ENCODE data around the gene LYG2.
"Not testable (repeated sequence)": the region's sequence is repeated elsewhere in the genome, so short reads cannot be mapped to it uniquely, and the experiment has no call there.

Gene LYG2

GRCh38 chr2:99255491-99256318 is at the start of gene LYG2:
Gene LYG2, minus strand, starts transcription at chr2:99255666. Its CDS starts 1,406 bp downstream, at chr2:99254260.
- in situ Hi-C loops (cut with MboI; ENCODE audit: low sequenced_read_pairs), result no loop called here

DNA sequence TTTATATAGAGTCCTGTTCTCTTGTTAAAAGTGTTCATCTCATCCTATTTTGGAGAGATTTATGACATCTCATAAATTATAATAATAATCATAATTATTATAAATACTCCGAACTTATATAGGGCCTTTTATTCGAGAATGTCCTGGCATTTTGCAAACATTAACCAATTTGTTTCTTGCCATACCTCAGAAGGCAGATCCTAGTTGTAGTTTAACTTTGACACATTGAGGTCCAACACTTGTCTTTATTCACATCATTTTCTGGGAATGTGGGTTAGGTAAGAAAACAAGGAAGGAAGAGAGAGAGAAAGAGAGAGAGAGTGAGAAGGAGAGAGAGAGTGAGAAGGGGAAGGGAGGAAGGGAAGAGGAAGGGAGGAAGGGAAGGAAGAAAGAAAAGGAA is 45.6 kb upstream of the LYG2 start, which contains the start of gene LYG1:
TSS of gene LYG1 (minus strand) at position 101 of the 400 bp plus-strand sequence. CDS start 5,527 bp downstream, outside the sequence.
- in situ Hi-C loops (cut with MboI; ENCODE audit: low sequenced_read_pairs), result not testable (repeated sequence)

GRCh38 chr2:99299580-99299979 is 44.1 kb upstream of the LYG2 start:
- in situ Hi-C loops (cut with MboI; ENCODE audit: low sequenced_read_pairs), result no loop called here

- in situ Hi-C loops (cut with MboI; ENCODE audit: low sequenced_read_pairs), result no loop called here
Observed at GRCh38 chr2:99297994-99298393, 42.5 kb upstream of the LYG2 start.

DNA sequence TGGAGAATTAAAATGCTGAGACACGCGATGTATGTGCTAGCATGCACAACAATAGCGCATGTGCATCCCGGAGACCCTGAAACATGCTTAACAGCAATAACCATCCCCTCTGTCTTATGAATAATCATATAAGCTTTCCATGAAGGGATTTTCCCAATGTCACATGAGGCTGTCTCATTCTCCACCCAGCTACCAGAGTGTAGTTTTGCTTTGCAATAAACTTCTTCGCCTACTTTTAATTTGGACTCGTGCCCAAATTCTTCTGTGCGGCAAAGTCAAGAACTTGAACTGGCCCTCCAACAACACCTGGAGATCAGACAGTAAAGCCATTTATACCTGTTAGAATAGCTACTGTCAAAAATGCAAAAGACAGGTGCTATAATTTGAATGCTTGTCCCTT is 30.1 kb upstream of the LYG2 start:
- in situ Hi-C loops (cut with MboI; ENCODE audit: low sequenced_read_pairs), result no loop called here

- in situ Hi-C loops (cut with MboI; ENCODE audit: low sequenced_read_pairs), result no loop called here
Observed at GRCh38 chr2:99279969-99280695, 24.7 kb upstream of the LYG2 start.

DNA sequence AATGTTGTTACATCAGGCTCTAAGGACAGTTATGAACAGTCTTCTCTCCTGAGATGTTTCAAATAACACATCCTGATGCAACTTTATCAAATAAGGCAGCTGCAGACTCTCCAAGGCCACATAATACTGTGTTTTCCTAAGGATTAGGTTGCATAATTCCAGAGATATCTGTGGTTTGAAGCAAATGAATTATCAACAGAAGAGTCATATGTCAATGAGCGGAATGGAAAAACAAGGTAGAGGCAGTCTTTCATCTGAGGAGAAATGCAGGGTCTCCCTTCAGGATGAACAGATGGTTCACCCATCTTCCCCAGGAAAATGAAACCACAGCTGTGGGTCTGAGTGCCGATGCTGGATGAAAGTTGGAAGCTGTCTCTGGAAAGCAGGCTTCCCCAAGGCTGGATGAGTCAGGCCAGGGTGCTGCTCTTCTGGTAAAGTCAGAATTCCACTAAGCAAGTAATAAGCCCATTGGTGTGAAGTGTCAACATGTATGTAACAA is 23.4 kb upstream of the LYG2 start:
- in situ Hi-C loops (cut with MboI; ENCODE audit: low sequenced_read_pairs), result no loop called here

DNA sequence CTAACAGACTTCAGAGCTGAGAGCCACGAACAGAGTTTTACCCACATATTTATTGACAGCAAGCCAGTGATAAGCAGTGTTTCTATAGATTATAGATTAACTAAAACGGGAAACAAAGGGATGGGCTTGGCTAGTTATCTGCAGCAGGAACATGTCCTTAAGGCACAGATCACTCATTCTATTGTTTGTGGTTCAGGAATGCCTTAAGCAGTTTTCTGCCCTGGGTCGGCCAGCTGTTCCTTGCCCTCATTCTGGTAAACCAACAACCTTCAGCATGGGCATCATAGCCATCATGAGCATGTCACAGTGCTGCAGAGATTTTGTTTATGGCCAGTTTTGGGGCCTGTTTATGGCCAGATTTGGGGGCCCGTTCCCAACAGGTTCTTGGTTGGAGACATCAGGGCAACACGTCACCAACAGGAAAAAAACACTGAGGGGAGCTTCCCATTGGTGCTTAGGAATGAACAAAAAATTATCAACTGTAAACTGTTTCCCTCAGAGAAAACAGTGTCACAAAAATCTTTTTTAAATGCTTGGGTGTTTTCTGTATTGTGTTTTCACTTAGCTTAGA is 22.8 kb upstream of the LYG2 start:
- in situ Hi-C loops (cut with MboI; ENCODE audit: low sequenced_read_pairs), result not testable (repeated sequence)

GRCh38 chr2:99275882-99276281 is 20.4 kb upstream of the LYG2 start:
- in situ Hi-C loops (cut with MboI; ENCODE audit: low sequenced_read_pairs), result no loop called here

- in situ Hi-C loops (cut with MboI; ENCODE audit: low sequenced_read_pairs), result no loop called here
Observed at GRCh38 chr2:99261242-99261641, 5.8 kb upstream of the LYG2 start.

- in situ Hi-C loops (cut with MboI; ENCODE audit: low sequenced_read_pairs), result no loop called here
Observed at GRCh38 chr2:99260184-99260583, 4.7 kb upstream of the LYG2 start.

DNA sequence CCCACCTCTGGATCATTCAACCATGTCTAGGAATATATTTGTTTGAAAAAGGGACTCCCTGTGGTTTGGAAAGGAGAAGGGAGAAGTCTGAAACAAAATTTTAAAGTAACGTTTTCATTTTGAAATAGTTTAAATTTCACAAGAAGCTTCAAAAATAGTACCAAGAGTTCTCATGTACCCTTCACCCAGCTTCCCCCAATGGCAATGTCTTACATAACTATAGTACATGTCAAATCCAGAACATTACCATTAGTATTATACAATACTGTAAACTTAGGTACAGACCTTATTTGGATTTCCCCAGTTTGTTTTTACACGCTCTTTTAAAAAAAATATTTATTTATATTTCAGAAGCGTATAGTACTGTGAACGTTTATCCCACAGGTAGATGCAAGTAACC is 4.0 kb upstream of the LYG2 start:
- in situ Hi-C loops (cut with MboI; ENCODE audit: low sequenced_read_pairs), result no loop called here

DNA sequence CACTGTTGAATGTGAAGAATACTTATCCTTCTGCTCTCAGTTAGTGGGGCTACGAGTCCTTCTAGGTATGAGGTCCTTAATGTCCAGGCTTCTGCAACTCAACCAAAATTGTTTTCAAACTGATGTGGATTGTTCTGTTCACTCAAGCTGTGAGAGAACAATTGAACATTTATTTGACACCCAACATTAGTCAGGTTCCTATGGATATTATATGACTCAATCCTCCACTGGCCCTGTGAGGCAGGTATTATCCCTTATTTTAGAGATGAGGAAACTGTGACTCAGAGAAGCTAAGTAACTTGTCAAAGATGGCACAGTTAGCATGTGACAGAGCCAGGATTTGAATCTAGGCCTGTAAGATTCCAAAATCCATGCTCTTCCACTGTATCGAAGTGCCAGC is 1.2 kb upstream of the LYG2 start:
- in situ Hi-C loops (cut with MboI; ENCODE audit: low sequenced_read_pairs), result no loop called here

DNA sequence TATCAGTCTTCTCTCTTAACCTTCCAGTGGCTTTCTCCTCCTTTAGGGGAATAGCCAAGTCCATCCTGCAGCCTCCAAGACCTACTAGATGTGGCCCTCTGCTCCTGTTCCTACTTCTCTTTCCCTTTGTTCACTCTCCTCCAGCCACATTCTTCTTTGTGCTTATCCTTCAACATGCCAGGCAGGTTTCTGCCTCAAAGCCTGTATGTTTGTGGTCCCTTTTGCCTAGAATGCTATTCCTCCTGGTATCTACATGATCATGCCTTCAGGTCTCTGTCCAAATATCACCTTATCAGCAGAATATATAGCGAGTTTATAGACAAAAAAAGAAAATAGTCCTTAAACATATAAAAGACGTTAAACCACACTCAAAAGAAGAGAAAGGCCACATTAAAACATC is 5.5 kb downstream of the LYG2 start:
- in situ Hi-C loops (cut with MboI; ENCODE audit: low sequenced_read_pairs), result no loop called here

DNA sequence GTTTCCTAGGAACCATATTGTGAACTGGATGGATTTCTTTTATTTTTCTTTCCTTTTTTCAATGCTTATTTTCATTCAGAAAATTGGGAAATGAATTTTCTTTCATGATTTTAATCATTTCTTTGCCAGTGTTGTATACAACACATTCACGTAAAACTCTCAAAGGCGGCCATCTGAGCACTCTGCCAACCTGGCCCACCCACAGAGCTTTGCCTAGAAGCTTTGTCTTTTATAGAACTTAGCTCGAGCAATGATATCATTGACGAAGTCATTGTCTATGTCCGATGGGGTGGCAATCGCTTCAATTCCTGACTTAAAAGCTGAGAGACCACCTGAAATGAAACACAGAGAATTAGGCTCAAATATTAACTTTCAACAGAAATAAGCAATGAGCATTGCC is 13.3 kb downstream of the LYG2 start:
- in situ Hi-C loops (cut with MboI; ENCODE audit: low sequenced_read_pairs), result no loop called here

DNA sequence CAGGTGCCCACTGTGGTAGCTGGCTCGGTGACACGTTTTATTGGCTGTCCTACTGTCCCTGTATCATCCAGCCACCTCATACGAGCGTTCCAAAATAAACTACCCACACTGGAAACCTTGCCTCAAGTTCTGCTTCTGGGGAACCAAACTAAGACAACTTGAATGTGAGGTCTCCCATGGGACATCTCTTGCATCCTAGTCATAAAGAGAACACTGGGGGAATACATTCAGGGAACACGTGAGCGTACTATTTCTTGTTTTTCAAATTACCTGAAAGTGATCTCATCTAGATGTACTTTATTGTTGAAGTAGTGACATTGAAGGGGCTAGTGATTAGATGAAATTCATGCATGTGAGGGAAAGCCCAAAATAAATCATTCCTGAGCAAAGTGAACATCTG is 15.0 kb downstream of the LYG2 start:
- in situ Hi-C loops (cut with MboI; ENCODE audit: low sequenced_read_pairs), result no loop called here

DNA sequence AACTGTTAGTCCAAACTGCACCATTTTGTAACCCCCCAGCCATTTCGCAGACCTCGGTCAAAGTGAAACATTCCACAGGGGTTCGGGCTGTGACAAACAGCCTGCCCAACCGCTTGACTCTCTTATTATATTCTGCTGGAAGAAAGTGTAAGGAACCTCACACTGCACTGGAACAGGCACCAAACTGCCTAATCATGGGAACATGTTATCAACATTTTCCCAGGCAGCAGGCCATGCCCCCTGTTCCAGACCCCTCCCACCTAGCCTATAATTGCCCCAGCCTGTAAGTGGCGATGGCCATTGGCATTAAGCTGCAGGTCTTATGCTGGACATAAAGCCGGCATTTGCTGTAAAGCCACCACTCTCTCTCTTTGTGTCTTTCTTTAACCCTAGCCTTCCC is 16.9 kb downstream of the LYG2 start:
- in situ Hi-C loops (cut with MboI; ENCODE audit: low sequenced_read_pairs), result no loop called here

DNA sequence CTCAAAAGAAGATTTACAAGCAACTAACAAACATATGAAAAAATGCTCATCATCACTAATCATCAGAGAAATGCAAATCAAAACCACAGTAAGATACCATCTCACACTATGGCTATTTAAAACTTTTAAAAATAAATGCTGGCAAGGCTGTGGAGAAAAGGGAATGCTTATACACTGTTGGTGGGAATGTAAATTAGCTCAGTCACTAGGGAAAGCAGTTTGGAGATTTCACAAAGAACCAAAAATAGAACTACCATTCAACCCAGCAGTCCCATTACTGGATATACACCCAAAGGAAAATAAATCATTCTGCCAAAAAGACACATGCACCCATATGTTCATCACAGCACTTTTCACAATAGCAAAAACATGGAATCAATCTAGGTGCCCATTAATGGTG is 22.3 kb downstream of the LYG2 start:
- in situ Hi-C loops (cut with MboI; ENCODE audit: low sequenced_read_pairs), result not testable (repeated sequence)

DNA sequence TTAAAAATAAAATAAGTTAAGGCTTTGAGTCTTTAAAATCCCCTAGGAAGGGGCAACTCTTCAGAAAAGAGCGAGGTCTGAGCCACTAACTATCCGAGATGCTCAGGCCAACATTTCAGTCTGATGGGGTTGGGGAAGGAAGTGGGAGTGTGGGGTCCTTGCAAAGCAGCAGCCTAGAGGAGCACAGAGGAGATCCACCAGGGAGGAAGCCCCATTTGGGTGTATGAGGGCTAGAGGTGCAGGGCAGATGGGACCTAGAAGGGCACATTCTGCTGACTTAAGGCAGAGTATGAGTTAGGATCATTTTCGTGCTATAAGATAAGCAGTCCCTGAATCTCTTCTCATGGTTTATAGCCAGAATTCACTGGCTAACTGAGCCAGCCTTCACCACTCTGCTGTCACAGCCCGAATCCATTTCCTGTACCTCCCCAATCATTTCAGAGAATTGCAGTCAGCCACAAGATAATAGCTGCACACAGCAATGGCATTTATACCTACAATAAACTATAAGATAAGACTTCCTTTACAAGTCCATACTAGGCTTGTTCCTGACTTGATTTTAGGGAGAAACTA is 37.5 kb downstream of the LYG2 start:
- in situ Hi-C loops (cut with MboI; ENCODE audit: low sequenced_read_pairs), result no loop called here

DNA sequence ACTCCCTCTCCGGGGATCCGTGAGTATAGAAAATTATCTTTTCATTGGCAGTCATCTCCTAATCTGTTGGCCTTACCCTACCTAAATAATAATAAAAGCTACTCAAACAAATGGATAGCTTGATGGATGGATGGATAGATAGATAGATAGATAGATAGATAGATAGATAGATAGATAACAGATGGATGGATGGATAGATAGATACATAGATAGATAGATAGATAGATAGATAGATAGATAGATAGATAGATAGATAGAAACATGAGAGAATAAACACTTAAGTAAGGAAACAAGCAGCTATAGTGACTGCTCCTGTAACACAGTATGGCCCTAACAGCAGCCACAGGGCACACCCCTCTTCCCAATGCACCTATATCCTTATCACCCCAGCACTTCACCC is 39.4 kb downstream of the LYG2 start:
- in situ Hi-C loops (cut with MboI; ENCODE audit: low sequenced_read_pairs), result no loop called here

GRCh38 chr2:99205491-99205890 is 50.0 kb downstream of the LYG2 start:
- in situ Hi-C loops (cut with MboI; ENCODE audit: low sequenced_read_pairs), result no loop called here
